Natural killer cell treated with Interleukin-12 subunit alpha and Interleukin-12 subunit beta and Interleukin-15 and Interleukin-18, amount 100 ng/mL, for 72 hours (primary cell): Measurements from ENCODE around the gene HEATR5B. TPM values are rescaled to one million over a fixed set of nuclear protein-coding genes. Genes with fewer than 3 reads are reported as not detected.

Experiments
- total RNA-seq, 2 donors: library from RNA; stranded (reverse); gene quantifications; one replicate each; pipeline ENCODE4 v1.2.3, GENCODE V29; 2022

Gene HEATR5B
- total RNA-seq, 2 donors from 2014 or later: 23.3 to 27.3 TPM

Other genes starting within 250 kb of the HEATR5B start
- gene STRN, start 117.8 kb downstream of the HEATR5B start, total RNA-seq: 10 to 100 TPM; 25.3 to 36.0 TPM
- 10 to 100 TPM; 13.2 to 15.3 TPM for gene GPATCH11, start 146 bp upstream of the HEATR5B start, total RNA-seq
- 10 to 100 TPM; 37.7 to 40.1 TPM for gene EIF2AK2, start 72.6 kb upstream of the HEATR5B start, total RNA-seq
- gene SULT6B1, start 104.3 kb upstream of the HEATR5B start, total RNA-seq: not detected
- gene CEBPZOS, start 112.1 kb upstream of the HEATR5B start, total RNA-seq: 10 to 100 TPM; 32.6 to 37.9 TPM
- 10 to 100 TPM; 35.3 to 74.0 TPM for gene CEBPZ, start 147.2 kb upstream of the HEATR5B start, total RNA-seq
- gene NDUFAF7, start 147.3 kb upstream of the HEATR5B start, total RNA-seq: 10 to 100 TPM; 20.5 to 24.3 TPM
- 10 to 100 TPM; 41.4 to 43.8 TPM for gene PRKD3, start 240.5 kb upstream of the HEATR5B start, total RNA-seq